ENCODE results near the gene HNRNPA3.
"Not testable (repeated sequence)": the region's sequence is repeated elsewhere in the genome, so short reads cannot be mapped to it uniquely, and the experiment has no call there.

Gene HNRNPA3

DNA sequence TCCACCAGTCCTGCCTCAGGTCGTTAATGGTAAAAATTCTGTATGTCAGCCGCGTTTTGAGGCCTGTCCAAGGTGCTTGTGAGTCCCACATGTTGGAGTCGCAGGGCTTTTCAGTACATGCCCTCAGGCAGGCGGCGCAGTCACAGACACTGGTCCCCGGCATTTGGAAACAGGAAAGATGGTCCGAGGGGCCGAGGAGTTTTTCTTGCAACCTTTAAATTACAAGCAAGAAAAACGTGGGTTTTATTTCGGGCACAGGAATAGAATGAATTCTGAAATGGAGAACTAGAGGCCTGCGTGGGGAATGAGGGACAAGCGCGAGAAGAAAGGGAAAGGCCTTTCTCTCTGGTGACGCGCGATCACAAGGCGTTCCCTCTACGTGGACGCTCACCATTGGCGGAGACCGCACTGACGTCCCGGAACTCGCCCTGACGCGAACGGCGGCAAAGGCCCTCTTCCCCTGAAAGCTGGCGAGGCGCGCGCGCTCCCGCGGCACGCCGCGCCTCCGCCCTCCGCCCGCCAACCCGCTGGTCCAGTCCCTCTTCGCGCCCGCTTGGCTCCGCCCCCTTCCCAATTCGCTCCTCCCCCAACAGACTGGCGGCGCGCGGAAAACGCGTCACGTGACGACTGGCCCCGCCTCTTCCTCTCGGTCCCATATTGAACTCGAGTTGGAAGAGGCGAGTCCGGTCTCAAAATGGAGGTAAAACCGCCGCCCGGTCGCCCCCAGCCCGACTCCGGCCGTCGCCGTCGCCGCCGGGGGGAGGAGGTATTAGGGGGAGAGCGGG lies at the start of gene HNRNPA3:
HNRNPA3 (plus strand) TSS at position 689 of the 785 bp plus-strand sequence; CDS start at position 695, 6 bp downstream.
- peak; percentile 98 for DNase-seq

DNA sequence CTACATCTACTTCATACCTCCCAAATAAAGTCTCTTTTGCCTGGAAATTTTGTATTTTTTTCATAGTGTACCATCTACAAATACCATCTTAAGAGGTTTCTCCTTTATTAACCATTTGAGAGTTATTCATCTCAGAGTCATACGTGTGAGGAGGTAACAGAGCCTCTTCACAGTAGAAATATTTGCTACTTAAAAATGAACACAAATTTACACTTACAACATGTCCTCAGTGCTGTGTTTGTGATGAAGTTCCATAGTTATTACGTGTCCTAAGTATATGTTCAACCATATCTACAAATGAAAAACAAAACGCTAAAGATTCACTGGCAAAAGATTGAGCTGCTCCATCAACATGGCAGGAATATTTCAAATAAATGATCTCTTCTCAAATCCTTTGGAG lies 48.5 kb upstream of the HNRNPA3 start:
- DNase-seq, result peak; percentile 12

DNA sequence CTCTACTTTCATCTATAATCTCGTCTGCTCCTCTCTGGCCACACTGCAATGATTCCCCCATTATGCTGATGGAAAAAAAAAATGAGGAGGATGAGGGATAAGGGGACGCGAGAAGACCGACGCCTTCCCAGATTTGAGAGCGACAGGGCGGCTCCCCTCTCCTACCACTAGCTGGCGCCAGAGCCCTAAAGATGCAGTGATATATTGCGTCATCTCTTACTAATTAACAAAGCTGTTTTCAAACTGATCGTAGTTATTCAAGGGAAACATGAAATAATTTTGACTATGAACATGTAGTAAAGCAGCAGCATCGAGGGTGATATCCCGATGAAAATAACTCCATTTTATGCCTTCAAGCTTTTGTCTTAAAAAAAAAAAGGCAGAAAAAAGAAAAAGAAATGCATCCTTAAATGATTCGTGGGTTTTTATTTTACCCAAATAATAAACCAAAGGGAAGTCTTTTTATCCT lies 48.0 kb upstream of the HNRNPA3 start:
- peak; percentile 83 for DNase-seq

DNA sequence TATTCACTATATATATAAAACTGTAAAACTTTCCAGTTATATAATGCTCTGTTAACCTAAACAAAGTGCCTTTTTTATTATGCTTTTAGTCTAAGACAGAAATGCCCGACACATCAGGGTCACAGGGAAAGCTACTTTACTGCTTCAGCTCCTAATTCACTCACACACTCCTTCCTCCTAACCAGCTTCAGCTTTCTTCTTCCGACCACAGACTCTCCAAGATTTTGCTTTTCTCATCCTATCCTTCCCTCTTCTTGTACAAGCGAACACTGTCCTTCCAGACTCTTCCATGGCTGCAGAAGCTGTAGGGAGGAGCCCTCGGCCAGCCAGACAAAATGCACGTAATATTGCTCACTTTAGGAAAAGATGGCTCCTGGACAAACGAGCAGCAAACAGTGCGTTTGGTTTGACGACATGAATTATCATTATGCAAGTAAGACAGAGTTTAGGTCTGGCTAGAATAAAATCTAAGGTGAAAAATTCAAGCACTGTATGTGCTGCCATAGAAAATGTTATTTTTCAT lies 47.5 kb upstream of the HNRNPA3 start:
- peak; percentile 39 for DNase-seq

DNA sequence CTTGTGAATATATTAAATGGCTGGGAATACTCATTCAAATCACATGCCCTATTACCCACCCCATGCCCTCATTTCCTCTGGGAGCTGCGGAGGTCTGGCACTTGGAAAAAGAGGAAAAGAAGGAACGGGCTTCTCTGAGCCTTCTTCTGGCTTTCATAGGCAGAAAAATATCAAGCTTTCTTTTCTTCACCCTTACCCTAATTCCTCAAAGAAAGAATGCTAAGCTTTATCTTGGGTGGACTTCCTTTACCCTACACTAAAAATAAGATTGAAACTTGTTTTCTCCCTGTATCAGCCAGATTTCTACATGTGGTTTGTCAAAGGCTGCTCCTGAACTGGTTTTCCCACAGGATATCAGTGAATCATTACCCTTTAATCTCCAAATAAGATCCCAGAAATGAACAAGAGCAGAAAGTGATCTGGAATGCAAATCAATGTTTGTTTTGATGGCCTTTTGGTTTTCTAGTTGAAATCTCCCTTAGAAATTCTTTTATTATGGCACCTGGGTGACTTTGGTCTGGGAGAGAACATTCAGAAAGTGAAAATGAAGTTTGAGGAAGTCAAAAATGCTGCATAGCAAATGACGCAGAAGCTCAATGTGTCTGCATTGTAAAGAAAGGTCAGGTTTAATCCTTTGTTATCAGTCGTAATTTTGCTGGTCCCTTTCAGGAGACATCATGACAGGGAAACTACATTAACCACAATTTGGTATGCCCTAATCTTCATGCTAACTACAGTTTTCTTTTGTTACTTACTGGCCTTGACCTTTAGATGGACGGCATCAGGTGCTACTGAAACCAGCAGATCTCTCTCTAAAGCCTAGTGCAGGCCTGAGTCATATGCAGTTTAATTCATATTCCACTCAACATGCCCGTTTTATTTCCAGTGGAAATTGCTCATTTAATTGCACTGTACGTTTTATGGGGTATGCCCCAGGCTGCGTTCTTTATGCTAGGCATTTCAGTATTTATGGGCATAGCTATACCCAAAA lies 46.6 kb upstream of the HNRNPA3 start:
- no peak for DNase-seq

DNA sequence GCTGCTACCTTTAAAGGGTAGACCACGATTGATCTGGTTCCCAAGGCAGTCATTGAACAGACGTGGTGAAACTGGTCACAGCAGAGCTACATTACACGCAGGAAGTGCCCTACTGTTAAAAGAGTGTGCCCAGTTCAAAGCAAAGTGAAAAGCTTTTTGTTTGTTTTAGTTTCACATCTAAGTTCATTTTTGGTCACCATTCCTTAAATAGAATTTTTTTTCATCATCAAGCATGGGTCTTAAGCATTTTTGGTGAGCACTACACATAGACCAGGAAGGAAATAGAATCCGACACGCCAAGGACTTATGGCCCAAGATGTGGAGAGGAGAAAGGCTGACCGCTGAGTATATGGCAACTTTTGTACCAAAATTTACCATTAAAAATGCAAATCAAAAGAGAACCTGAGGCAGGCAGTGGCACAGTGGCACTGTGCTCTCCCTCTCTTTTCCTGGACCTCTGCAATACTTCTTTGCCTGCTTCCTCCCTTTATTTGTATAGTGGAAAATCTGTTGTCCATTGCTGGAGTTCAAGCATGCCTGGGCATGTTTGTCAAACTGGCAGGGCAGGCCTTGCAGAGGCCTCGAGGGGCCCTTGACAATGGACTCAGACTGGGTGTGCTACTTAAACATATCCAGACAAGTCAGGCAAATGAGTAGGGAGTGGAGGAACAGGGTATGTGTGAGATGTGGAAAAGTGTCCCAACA lies 42.6 kb upstream of the HNRNPA3 start:
- DNase-seq, result no peak

DNA sequence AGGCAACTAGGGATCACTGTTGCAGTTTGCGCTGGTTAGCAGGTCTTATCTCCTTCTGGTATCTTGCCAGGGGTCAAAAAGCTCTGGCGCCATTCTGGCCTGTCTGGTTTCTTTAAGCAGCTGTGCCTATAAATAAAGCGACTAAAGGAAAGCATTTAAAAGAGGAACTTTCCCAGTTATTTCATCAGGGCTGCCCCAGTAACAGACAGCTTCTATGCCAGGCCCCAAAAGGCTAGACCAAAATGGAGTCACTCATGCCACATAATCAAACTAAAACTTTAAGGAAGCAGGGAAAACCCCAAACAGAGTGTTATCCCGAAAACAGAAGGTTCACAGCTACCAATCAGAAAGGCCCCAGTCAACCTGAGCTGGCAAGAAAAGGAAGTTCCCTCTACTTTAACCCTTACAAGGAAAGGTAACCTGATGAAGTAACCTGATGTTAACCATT lies 41.2 kb upstream of the HNRNPA3 start:
- no peak for DNase-seq

DNA sequence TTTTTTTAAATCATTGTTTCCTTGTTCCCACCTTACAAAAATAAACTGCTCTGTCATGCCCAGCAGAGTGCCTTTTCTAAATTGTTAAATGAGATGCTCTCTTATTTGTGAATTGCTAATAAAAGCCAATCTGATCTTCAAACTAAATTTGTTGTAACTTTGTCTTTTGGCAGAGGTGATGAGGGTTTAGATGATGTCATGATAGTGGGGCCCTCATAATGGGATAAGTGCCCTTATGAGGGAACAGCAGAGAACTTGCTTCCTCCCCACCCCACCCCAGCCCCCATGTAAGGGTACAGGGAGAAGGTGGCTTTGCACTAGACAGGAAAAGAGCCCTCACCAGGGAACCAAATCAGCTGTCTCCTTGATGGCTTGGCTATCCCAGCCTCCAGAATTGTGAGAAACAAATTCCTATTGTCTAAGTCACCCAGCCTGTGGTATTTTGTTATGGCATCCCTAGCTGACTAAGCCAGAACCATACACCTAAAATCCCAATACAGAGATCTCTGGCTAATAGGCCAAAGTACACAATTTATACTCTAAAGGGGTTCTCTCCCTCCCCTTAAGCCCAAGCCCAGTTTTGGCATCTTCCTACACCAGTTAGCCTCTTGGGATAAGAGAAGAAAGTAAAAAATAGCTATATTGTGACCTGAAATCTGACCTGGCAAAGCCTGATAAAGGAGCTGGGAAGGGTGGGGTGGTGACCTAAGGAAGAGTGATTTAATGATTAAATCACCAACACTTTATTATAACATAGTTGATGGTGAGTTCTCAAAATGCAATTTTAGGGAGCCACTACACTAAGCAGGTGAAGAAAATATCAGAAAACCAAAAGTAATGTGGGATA lies 40.3 kb upstream of the HNRNPA3 start:
- DNase-seq, result peak; percentile 81

DNA sequence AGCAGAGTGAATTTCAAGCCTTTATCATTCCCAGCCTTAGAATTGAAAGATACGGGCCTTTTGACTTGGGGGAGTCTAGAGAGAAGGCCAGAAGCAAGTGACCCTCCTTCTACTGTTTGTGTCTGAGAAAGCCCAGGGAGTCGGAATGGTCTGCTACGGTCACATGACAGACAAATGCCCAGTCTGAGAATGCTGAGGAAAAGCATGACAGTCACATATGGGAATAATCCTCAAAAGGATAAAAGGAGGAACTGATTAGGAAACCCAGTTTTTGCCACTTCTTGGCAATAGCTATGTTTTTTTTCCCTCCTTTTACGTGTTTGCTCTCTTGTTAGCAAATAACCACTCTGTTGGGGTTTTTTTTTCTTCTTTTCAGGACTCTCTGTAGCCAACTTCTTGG lies 38.1 kb upstream of the HNRNPA3 start:
- DNase-seq, result no peak

DNA sequence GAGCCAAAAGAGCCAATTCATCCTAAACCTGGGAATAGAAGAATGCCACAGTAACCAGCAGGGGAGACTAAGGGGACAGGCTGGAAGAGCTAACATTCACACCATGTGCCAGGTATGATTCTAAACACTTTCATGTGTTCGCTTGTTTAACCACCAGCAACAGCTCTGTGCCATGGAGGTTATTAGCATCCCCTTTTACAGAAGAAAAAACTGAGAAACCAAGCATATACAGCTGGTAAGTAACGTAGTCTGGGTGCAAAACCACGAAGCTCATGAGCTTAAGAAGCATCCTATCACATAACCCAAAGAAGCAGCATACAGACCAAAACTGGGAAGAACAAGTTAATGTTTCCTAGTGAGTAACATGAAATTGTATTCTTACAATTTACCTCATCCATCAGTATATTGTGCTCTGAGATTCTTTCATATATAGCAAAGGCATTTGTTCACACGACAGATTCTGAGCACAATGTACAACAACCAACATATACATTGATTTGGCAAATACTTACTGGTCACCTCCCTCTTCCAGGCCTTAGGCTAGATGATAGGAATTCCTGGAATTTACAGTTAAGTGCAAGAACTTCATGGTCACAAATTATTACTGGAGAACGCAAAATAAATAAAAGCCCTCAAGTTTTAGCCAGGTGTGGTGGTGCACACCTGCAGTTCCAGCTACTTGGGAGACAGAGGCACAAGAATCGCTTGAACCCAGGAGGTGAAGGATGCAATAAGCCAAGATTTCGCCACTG lies 36.5 kb upstream of the HNRNPA3 start:
- no peak for DNase-seq

DNA sequence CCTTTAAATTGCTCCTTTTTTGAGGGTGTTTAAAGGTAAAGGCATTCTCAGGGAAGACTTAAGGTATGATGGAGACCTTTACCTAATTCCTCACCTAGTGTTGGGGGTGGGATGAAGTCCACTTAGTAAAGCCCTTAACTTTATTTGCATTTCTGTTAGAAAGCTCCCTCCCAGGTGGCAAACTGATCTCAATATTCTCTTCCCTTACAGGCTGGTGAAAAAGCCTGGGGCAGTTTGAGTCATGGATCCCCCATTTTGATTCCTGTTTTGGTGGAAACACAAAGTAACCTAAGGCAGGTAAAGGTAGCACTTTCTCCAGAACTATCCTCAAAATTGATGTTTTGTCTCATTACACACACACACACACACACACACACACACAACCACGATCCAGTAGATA lies 33.8 kb upstream of the HNRNPA3 start:
- no peak for DNase-seq

DNA sequence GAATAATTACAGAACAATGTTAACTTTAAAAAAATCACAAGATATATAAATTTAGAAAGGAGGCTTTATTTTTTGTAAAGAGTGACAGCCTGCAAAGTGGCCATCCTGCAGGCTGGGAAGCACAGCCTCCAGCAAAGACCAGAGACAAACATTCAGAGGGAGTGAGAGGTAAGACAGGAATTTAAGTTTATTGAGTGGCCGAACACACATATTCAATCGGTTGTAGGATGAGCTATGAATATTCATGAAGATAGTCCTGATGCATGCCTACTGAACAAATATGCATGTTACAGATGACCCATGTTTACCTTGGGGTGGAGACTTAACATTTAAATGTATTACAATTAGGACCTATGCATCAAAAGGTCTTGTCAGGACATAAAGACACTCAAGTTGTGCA lies 33.4 kb upstream of the HNRNPA3 start:
- no peak for DNase-seq

DNA sequence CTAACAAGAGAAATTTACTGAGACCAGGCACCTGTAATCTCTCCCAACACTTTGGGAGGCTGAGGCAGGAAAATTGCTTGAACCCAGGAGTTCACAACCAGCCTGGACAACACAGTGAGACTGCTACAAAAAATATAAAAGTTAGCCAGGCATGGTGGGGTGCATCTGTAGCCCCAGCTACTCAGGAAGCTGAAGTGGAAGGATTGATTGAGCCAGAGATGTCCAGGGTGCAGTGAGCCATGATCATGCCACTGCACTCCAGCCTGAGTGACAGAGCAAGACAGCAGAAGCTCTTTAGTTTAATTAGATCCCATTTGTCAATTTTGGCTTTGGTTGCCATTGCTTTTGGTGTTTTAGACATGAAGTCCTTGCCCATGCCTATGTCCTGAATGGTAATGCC lies 32.9 kb upstream of the HNRNPA3 start:
- DNase-seq, result not testable (repeated sequence)

DNA sequence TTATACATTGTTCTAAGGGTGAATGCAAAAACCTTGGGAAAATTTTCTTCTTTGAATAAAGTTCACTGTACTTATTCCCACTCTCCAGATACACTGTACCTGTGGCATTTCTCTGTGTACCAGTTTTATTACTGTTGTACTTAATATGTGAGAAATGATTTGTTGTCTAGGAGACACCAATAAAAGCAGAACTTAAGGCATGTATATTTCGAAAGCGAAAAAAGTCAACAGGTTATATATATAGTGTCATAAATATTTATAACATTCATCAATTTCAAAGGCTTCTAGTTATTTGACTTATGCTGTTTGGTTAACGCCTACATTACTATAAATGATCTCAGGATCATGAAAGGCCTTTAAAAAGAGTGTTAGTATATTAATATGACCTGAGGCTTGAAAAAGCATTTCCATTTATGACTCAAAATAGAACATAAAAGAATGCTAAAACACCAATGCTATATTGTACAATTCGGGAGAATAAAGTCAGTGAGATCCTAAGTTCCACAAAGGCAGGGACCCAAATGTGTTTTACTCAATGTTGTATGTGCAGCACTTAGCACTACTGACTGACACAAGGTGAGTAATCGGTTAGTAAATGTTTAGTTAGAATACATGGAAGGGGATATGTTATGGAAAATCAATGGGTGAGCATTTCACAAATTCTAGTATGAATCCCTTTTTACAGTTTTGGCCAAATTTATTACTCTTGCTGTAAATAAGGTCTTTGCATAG lies 32.2 kb upstream of the HNRNPA3 start:
- no peak for DNase-seq

DNA sequence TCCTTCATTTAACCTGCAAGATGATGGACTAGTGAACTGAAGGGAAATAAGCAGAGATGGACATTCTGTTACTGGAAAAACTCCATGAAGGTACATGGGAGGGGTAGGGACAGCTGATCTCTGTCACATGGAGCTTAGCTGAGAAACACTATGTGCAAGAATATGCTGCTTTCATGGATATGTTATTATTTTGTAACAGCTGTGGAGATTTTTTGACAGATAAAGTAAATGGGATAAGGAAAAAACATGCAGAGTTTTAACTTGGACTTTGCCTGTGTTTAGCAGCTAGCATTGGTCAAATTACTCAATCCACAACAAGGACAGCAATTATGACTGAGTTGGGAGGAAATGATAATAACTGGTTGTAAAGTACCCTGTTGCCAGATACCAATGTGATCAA lies 28.7 kb upstream of the HNRNPA3 start:
- DNase-seq, result no peak

DNA sequence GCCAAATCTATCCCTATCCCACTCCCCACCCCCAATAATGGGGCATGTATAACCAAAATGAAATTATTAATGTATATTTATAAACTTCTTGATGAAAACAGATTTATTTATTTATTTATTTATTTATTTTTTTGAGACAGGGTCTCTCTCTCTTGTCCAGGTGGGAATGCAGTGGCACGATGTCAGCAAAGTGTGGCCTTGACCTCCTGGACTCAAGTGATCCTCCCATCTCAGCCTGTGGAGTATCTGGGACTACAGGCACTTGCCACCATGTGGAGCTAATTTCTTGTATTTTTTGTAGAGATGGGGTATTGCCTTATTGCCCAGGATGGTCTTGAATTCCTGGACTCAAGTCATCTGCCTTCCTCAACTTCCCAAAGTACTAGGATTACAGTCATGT lies 28.0 kb upstream of the HNRNPA3 start:
- no peak for DNase-seq

DNA sequence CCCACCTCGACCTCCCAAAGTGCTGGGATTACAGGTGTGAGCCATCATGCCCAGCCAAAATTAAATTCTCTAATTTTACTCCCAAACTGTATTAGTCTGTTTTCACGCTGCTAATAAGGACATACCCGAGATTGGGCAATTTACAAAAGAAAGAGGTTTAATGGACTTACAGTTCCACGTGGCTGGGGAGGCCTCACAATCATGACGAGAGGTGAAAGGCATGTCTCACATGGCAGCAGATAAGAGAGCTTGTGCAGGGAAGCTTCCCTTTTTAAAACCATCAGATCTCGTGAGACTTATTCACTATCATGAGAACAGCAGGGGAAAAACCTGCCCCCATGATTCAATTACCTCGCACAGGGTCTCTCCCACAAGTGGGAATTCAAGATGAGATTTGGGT lies 26.6 kb upstream of the HNRNPA3 start:
- DNase-seq, result not testable (repeated sequence)

DNA sequence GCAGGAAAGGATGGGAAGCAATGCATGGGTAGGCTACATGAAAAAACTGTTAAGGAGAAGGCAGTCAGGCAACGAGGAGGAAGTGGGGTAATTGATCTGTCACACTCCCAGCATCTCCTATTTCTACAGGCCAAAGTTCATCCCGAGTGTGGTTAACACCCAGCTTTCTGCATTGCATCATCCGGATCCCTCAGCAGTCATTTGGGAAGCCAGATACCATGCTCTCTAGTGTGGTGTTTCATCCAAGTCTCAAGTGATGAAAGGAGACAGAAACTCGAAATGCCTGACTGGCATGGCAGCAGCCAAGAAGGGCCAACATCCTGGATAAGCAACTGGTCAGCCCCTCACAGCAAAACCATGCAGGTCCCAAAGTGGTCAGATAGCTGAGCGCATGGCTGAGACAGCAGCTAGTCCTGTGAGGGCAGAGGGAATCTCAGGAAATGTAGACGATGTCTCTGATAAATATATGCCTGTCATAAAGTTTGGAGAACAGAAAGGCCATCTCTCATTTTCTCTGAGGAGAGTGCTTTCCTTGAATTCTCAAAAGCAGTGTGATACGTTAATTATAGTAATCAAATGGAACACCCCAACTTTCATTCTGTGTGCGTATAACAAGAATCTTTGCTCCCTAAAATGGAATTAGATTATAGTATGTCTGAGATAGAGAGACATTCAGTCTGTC lies 24.8 kb upstream of the HNRNPA3 start:
- DNase-seq, result peak; percentile 73
